Measurements from ENCODE around the gene GRB2.

GRB2 gene

GRCh38 chr17:75318615-75319222, 86.8 kb downstream of the GRB2 start:
- no peak for TF ChIP-seq CTCF (IDR thresholded peaks at IDR 0.05; ENCODE audit: borderline replicate concordance, insufficient read depth, low read depth, low read length)
- H3K4me3 ChIP-seq (ENCODE audit: low read depth, low read length), result no peak overlapping the region

GRCh38 chr17:75318211-75318610, 87.3 kb downstream of the GRB2 start:
- TF ChIP-seq CTCF (IDR thresholded peaks at IDR 0.05; ENCODE audit: borderline replicate concordance, insufficient read depth, low read depth, low read length), result no peak
- no peak overlapping the region for H3K4me3 ChIP-seq (ENCODE audit: low read depth, low read length)

GRCh38 chr17:75317671-75318070, 87.8 kb downstream of the GRB2 start:
- H3K4me3 ChIP-seq (ENCODE audit: low read depth, low read length), result no peak overlapping the region
- TF ChIP-seq CTCF (IDR thresholded peaks at IDR 0.05; ENCODE audit: borderline replicate concordance, insufficient read depth, low read depth, low read length), result no peak

GRCh38 chr17:75316253-75316652, 89.2 kb downstream of the GRB2 start:
- no peak overlapping the region for H3K4me3 ChIP-seq (ENCODE audit: low read depth, low read length)
- no peak for TF ChIP-seq CTCF (IDR thresholded peaks at IDR 0.05; ENCODE audit: borderline replicate concordance, insufficient read depth, low read depth, low read length)

GRCh38 chr17:75315541-75316243, 89.8 kb downstream of the GRB2 start:
- TF ChIP-seq CTCF (IDR thresholded peaks at IDR 0.05; ENCODE audit: borderline replicate concordance, insufficient read depth, low read depth, low read length), result no peak
- H3K4me3 ChIP-seq (ENCODE audit: low read depth, low read length), result no peak overlapping the region

GRCh38 chr17:75313941-75314551, 91.4 kb downstream of the GRB2 start:
- H3K4me3 ChIP-seq (ENCODE audit: low read depth, low read length), result no peak overlapping the region
- no peak for TF ChIP-seq CTCF (IDR thresholded peaks at IDR 0.05; ENCODE audit: borderline replicate concordance, insufficient read depth, low read depth, low read length)
